Measurements from ENCODE around the gene POU5F1.
A peak's percentile ranks its signal among the peaks of the same experiment; 100 is the strongest.
"Not testable (repeated sequence)": the region's sequence is repeated elsewhere in the genome, so short reads cannot be mapped to it uniquely, and the experiment has no call there.

The POU5F1 gene

GRCh38 chr6:31165064-31165832, 5.2 kb downstream of the POU5F1 start:
- DNase-seq = not testable (repeated sequence)

- not testable (repeated sequence) for DNase-seq
Observed at GRCh38 chr6:31164475-31165063, 5.9 kb downstream of the POU5F1 start.

- no peak for DNase-seq
Observed at GRCh38 chr6:31163922-31164321, 6.6 kb downstream of the POU5F1 start.

- DNase-seq = no peak
Observed at GRCh38 chr6:31162463-31163165, 7.9 kb downstream of the POU5F1 start.

- no peak for DNase-seq
Observed at GRCh38 chr6:31161216-31162126, 9.0 kb downstream of the POU5F1 start.

GRCh38 chr6:31158863-31159855, 11.3 kb downstream of the POU5F1 start:
- DNase-seq = no peak

- DNase-seq = peak; percentile 99
Observed at GRCh38 chr6:31158140-31158862, 12.2 kb downstream of the POU5F1 start, which contains the start of gene TCF19. TSS of gene TCF19 (plus strand) at chr6:31158589. CDS start at chr6:31159470, 881 bp downstream.

GRCh38 chr6:31157513-31158139, 12.9 kb downstream of the POU5F1 start, which contains the start of gene CCHCR1:
TSS of gene CCHCR1 (minus strand) at chr6:31157802. CDS start at chr6:31157600, 202 bp downstream.
- DNase-seq = no peak

GRCh38 chr6:31156641-31157040, 13.8 kb downstream of the POU5F1 start:
- DNase-seq = no peak

- DNase-seq = no peak
Observed at GRCh38 chr6:31154436-31154835, 16.0 kb downstream of the POU5F1 start.

- DNase-seq = no peak
Observed at GRCh38 chr6:31152781-31153180, 17.7 kb downstream of the POU5F1 start.

- no peak for DNase-seq
Observed at GRCh38 chr6:31149827-31150447, 20.5 kb downstream of the POU5F1 start.

- no peak for DNase-seq
Observed at GRCh38 chr6:31145386-31145785, 25.1 kb downstream of the POU5F1 start.

- no peak for DNase-seq
Observed at GRCh38 chr6:31144970-31145340, 25.5 kb downstream of the POU5F1 start.

- no peak for DNase-seq
Observed at GRCh38 chr6:31144296-31144969, 26.0 kb downstream of the POU5F1 start.

GRCh38 chr6:31143148-31143547, 27.3 kb downstream of the POU5F1 start:
- no peak for DNase-seq

- DNase-seq = no peak
Observed at GRCh38 chr6:31142361-31142761, 28.1 kb downstream of the POU5F1 start.

GRCh38 chr6:31140643-31141042, 29.8 kb downstream of the POU5F1 start:
- DNase-seq = no peak

- DNase-seq = no peak
Observed at GRCh38 chr6:31139599-31139998, 30.9 kb downstream of the POU5F1 start.

All from activated CD4-positive, alpha-beta T cell treated with anti-CD3 and anti-CD28 coated beads, Interleukin-2, amount 50 U/mL, for 4 hours (primary cell).